ENCODE data around the gene MCM8. TPM values are rescaled to one million over a fixed set of nuclear protein-coding genes. Genes with fewer than 3 reads are reported as not detected.

The MCM8 gene
- total RNA-seq, 1 experiment from 2014 or later: 28.0 TPM

- no peaks in the 10 kb centered on the region for H3K27me3 Mint-ChIP-seq (ENCODE audit: low read depth)
- peaks cover 39% of the 10 kb centered on the region for H3K36me3 Mint-ChIP-seq
- peaks cover 4% of the 10 kb centered on the region; the same call in 1 of the 2 replicates for H3K4me1 Mint-ChIP-seq
- H3K4me3 Mint-ChIP-seq: no peak overlapping the region
- 0 out of 2 replicates have a peak overlapping the region, but pooled peaks have one; percentile 19 for H3K27ac Mint-ChIP-seq
- no peak for DNase-seq (ENCODE audit: low spot score)
- H3K9me3 Mint-ChIP-seq: no peaks in the 10 kb centered on the region
- ChIA-PET CTCF (no interaction called here), POLR2A (no interaction called here)
- TF ChIP-seq SP1 (CRISPR knock-in tag; conservative IDR thresholded peaks at IDR 0.05) (no peak), FOXJ3 (CRISPR knock-in tag; IDR thresholded peaks at IDR 0.05; ENCODE audit: borderline replicate concordance) (no peak), MYBL2 (CRISPR knock-in tag; IDR thresholded peaks at IDR 0.05) (no peak), ATF1 (CRISPR knock-in tag; IDR thresholded peaks at IDR 0.05) (no peak), AFF4 (CRISPR knock-in tag; IDR thresholded peaks at IDR 0.05; ENCODE audit: borderline replicate concordance) (no peak), JAZF1 (CRISPR knock-in tag; IDR thresholded peaks at IDR 0.05) (no peak), TEAD1 (CRISPR knock-in tag; IDR thresholded peaks at IDR 0.05) (no peak), HMGA2 (CRISPR knock-in tag; IDR thresholded peaks at IDR 0.05) (no peak), CREB1 (CRISPR knock-in tag; IDR thresholded peaks at IDR 0.05) (no peak), ELF4 (CRISPR knock-in tag; IDR thresholded peaks at IDR 0.05; ENCODE audit: low read depth) (no peak), ATF6 (CRISPR knock-in tag; IDR thresholded peaks at IDR 0.05) (no peak), ZSCAN18 (CRISPR knock-in tag; IDR thresholded peaks at IDR 0.05) (no peak), FOXK1 (CRISPR knock-in tag; IDR thresholded peaks at IDR 0.05) (no peak), JUN (CRISPR knock-in tag; IDR thresholded peaks at IDR 0.05) (no peak)
- TF ChIP-seq, protein P1, sequence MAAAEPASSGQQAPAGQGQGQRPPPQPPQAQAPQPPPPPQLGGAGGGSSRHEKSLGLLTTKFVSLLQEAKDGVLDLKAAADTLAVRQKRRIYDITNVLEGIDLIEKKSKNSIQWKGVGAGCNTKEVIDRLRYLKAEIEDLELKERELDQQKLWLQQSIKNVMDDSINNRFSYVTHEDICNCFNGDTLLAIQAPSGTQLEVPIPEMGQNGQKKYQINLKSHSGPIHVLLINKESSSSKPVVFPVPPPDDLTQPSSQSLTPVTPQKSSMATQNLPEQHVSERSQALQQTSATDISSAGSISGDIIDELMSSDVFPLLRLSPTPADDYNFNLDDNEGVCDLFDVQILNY (CRISPR knock-in tag; IDR thresholded peaks at IDR 0.05): no peak
- TF ChIP-seq, protein P2, sequence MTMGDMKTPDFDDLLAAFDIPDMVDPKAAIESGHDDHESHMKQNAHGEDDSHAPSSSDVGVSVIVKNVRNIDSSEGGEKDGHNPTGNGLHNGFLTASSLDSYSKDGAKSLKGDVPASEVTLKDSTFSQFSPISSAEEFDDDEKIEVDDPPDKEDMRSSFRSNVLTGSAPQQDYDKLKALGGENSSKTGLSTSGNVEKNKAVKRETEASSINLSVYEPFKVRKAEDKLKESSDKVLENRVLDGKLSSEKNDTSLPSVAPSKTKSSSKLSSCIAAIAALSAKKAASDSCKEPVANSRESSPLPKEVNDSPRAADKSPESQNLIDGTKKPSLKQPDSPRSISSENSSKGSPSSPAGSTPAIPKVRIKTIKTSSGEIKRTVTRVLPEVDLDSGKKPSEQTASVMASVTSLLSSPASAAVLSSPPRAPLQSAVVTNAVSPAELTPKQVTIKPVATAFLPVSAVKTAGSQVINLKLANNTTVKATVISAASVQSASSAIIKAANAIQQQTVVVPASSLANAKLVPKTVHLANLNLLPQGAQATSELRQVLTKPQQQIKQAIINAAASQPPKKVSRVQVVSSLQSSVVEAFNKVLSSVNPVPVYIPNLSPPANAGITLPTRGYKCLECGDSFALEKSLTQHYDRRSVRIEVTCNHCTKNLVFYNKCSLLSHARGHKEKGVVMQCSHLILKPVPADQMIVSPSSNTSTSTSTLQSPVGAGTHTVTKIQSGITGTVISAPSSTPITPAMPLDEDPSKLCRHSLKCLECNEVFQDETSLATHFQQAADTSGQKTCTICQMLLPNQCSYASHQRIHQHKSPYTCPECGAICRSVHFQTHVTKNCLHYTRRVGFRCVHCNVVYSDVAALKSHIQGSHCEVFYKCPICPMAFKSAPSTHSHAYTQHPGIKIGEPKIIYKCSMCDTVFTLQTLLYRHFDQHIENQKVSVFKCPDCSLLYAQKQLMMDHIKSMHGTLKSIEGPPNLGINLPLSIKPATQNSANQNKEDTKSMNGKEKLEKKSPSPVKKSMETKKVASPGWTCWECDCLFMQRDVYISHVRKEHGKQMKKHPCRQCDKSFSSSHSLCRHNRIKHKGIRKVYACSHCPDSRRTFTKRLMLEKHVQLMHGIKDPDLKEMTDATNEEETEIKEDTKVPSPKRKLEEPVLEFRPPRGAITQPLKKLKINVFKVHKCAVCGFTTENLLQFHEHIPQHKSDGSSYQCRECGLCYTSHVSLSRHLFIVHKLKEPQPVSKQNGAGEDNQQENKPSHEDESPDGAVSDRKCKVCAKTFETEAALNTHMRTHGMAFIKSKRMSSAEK (CRISPR knock-in tag; IDR thresholded peaks at IDR 0.05; ENCODE audit: borderline replicate concordance): no peak
- TF ChIP-seq, protein P3, sequence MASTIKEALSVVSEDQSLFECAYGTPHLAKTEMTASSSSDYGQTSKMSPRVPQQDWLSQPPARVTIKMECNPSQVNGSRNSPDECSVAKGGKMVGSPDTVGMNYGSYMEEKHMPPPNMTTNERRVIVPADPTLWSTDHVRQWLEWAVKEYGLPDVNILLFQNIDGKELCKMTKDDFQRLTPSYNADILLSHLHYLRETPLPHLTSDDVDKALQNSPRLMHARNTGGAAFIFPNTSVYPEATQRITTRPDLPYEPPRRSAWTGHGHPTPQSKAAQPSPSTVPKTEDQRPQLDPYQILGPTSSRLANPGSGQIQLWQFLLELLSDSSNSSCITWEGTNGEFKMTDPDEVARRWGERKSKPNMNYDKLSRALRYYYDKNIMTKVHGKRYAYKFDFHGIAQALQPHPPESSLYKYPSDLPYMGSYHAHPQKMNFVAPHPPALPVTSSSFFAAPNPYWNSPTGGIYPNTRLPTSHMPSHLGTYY (CRISPR knock-in tag; IDR thresholded peaks at IDR 0.05): no peak
- ATAC-seq: no peak
Measured at GRCh38 chr20:6038256-6038655, 87.8 kb downstream of the MCM8 start.
